Body of pancreas (tissue), 4 donors: ENCODE measurements around the gene OTOG. TPM values are rescaled to one million over a fixed set of nuclear protein-coding genes. Genes with fewer than 3 reads are reported as not detected.

ENCODE experiments used
- ATAC-seq: fragments of 150-250 bp; one replicate; pipeline ENCODE4 v1.9.1; 2016
- DNase-seq, 4 donors: peaks; one replicate each; pipeline ENCODE4 v3.0.0-alpha.2; 2019
- H3K27ac ChIP-seq, 4 donors: fragments of 200-600 bp; sonication (generic); 1 replicate in 3 of 4; 2 replicates in 1 of 4; pipeline versions ENCODE4 v1.5.1 to v1.6.1; 2016 to 2019; ENCODE audit warnings: mild to moderate bottlenecking in 1 of 4, mixed read lengths in 1 of 4, moderate library complexity in 1 of 4
- H3K27me3 ChIP-seq, 2 donors: fragments of 200-600 bp; sonication (generic); one replicate each; pipeline ENCODE4 v1.6.0; 2016; ENCODE audit warnings: mild to moderate bottlenecking in 1 of 2
- H3K36me3 ChIP-seq, 2 donors: fragments of 200-600 bp; sonication (generic); replicated peaks in 1 of 2; 2 replicates each; pipeline ENCODE4 v1.5.1; 2016; ENCODE audit warnings: low read depth in 2 of 2; ENCODE audit not compliant: insufficient read depth in 1 of 2
- H3K4me1 ChIP-seq: fragments of 200-600 bp; sonication (generic); one replicate; pipeline ENCODE4 v1.6.0; 2016
- H3K4me3 ChIP-seq, 2 donors: fragments of 200-600 bp; sonication (generic); 1 replicate in 1 of 2; 2 replicates in 1 of 2; pipeline ENCODE4 v1.5.1; 2016 to 2019
- H3K9me3 ChIP-seq, 3 donors: fragments of 200-600 bp; sonication (generic); 1 replicate in 2 of 3; 2 replicates in 1 of 3; pipeline ENCODE4 v1.5.1; 2016
- POLR2A ChIP-seq, 3 donors: fragments of 450-650 bp; IDR thresholded peaks; one replicate each; pipeline ENCODE4 v1.6.1; 2016; ENCODE audit warnings: antibody characterized with exemption in 3 of 3, mild to moderate bottlenecking in 2 of 3
- WGBS, 2 donors: methylation state at CpG; one replicate each; pipeline ENCODE4 v1.1.5; 2017; 5-methylcytosine and 5-hydroxymethylcytosine counted together
- intact Hi-C: fragments of 100-400 bp; cut with DNase I; formaldehyde crosslinking; loops from one replicate; pipeline ENCODE4 v1.15.1; 2023
- total RNA-seq, 2 donors: library from RNA; depleted of rRNA; stranded (reverse); fragments of >200 nt; gene quantifications; one replicate each; pipeline ENCODE4 v1.1.0, GENCODE V29; 2016
- TF ChIP-seq, protein P1 (sequence below), 7 experiments: fragments of 450-650 bp in 4 of 7; fragments of 200-600 bp in 3 of 7; sonication (generic) in 3 of 7; IDR thresholded peaks; one replicate each; pipeline ENCODE4 v1.5.1; 2016 to 2019; ENCODE audit warnings: antibody characterized with exemption in 7 of 7

Gene OTOG
- total RNA-seq, 2 donors from 2014 or later, result not detected

DNA sequence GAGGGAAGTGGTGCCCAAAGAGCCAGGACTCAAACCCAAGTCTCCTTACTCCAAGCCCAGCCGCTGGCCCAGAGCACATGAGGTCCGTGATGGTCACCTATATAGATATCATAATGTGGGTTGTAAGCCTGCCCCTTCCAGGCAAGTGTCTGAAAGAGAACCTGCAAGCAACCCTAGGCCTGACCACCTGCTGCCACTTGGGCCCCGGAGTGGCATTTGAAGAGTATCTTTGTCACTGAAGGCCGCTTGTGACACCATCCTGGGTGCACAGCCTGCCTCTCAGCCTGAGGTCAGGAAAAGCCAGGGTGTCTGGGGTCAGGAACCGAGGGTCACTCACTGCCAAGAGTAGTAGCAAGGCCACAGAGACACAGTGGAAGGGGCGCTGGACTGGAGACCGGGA is 32.4 kb downstream of the OTOG start:
- no peak for ATAC-seq
- no peak overlapping the region for H3K4me3 ChIP-seq
- no peaks in the 10 kb centered on the region for H3K4me1 ChIP-seq
- no peak for TF ChIP-seq POLR2A (IDR thresholded peaks at IDR 0.05)
- TF ChIP-seq, protein P1, sequence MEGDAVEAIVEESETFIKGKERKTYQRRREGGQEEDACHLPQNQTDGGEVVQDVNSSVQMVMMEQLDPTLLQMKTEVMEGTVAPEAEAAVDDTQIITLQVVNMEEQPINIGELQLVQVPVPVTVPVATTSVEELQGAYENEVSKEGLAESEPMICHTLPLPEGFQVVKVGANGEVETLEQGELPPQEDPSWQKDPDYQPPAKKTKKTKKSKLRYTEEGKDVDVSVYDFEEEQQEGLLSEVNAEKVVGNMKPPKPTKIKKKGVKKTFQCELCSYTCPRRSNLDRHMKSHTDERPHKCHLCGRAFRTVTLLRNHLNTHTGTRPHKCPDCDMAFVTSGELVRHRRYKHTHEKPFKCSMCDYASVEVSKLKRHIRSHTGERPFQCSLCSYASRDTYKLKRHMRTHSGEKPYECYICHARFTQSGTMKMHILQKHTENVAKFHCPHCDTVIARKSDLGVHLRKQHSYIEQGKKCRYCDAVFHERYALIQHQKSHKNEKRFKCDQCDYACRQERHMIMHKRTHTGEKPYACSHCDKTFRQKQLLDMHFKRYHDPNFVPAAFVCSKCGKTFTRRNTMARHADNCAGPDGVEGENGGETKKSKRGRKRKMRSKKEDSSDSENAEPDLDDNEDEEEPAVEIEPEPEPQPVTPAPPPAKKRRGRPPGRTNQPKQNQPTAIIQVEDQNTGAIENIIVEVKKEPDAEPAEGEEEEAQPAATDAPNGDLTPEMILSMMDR (IDR thresholded peaks at IDR 0.05), result no peak
- intact Hi-C loops, result no loop called here
- H3K27me3 ChIP-seq, result no peaks in the 10 kb centered on the region
- no peak overlapping the region for H3K27ac ChIP-seq
- H3K36me3 ChIP-seq, result no peaks in the 10 kb centered on the region
- no peaks in the 10 kb centered on the region for H3K9me3 ChIP-seq
- DNase-seq, result no peak
- 77 to 100% methylated on average over 2 to 7 of the region's 7 CpGs for WGBS, 2 donors

DNA sequence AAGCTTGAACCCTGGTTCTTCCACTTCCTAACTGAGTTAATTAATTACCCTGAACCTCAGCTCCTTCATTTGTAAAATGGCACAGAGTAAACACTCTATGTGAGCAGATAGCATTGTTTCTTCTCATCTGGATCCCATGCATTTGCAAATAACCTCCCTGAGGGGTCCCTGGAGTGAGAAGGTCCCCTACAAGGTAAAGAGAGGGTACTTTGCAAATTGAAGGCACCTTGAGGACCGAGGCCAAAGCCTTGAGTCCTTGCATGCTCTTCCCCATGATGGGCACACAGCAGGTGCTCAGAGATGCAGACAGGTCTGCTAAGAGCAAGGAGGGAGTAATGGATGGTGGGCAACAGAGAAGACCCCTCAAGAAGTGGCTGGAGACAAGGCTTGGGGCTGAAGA is 33.2 kb downstream of the OTOG start:
- DNase-seq, result no peak
- H3K36me3 ChIP-seq, result no peaks in the 10 kb centered on the region
- no peaks in the 10 kb centered on the region for H3K27me3 ChIP-seq
- TF ChIP-seq POLR2A (IDR thresholded peaks at IDR 0.05), result no peak
- TF ChIP-seq, protein P1 (IDR thresholded peaks at IDR 0.05), result no peak
- 53 to 67% methylated on average over 1 of the region's 1 CpG for WGBS, 2 donors
- H3K27ac ChIP-seq, result no peak overlapping the region
- intact Hi-C loops, result no loop called here
- no peaks in the 10 kb centered on the region for H3K4me1 ChIP-seq
- ATAC-seq, result no peak
- no peaks in the 10 kb centered on the region for H3K9me3 ChIP-seq
- H3K4me3 ChIP-seq, result no peak overlapping the region

DNA sequence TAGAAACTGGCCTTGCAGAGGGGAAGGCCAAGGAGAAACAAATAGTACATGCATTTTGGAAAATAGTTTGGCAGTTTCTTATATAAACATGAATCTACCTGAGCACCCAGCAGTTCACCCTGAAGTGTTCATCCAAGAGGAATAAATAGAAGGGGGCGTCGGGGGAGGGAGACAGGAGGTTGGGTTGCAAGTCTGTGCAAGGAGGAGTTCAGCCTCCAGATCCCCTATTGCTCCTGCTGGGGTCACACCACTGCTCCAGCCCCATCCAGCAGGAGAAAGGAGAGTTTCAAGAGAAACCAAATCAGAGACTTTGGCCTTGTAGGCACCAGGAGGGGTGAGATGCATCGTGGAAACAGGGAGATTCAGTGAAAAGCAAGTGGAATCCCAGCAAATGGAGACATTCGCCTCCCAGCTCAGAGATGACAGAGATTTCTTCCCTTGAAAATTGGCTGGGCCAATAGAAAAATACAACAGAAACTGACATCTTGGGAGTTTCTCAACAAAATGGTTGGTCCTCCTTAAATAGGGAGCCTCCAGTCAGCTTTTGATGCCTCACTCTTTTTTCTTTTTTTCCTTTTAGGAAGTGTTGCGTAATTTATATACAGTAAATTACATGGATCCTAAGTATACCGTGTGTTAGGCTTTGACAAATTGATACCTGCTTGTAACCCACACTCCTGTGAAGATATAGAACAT is 34.1 kb downstream of the OTOG start:
- DNase-seq, result no peak
- Histone ChIP-seq H3K4me1 (no peaks in the 10 kb centered on the region), H3K9me3 (no peaks in the 10 kb centered on the region), H3K4me3 (no peak overlapping the region), H3K36me3 (no peaks in the 10 kb centered on the region), H3K27me3 (no peaks in the 10 kb centered on the region), H3K27ac (no peak overlapping the region)
- intact Hi-C loops, result no loop called here
- no peak for TF ChIP-seq POLR2A (IDR thresholded peaks at IDR 0.05)
- TF ChIP-seq, protein P1 (IDR thresholded peaks at IDR 0.05), result no peak
- 65 to 70% methylated on average over 6 of the region's 6 CpGs for WGBS, 2 donors
- no peak for ATAC-seq

DNA sequence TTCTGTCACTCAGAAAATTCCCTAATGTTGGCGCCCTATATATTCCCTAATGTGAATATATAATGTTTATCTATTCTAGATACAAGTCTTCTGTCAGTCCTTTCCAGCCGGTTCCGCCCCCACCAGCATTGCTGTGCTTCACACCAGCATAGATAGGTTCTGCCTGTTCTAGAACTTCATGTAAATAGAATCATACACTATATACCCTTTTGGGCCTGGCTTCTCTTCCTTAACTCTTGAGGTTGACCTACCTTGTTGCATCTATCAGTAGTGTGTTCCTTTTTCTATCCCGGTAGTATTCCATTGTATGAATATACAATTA is 34.6 kb downstream of the OTOG start:
- no peak for TF ChIP-seq POLR2A (IDR thresholded peaks at IDR 0.05)
- TF ChIP-seq, protein P1 (IDR thresholded peaks at IDR 0.05), result no peak
- Histone ChIP-seq H3K27ac (no peak overlapping the region), H3K27me3 (no peaks in the 10 kb centered on the region), H3K36me3 (no peaks in the 10 kb centered on the region), H3K4me1 (no peaks in the 10 kb centered on the region), H3K9me3 (no peaks in the 10 kb centered on the region), H3K4me3 (no peak overlapping the region)
- intact Hi-C loops, result no loop called here
- 86 to 87% methylated on average over 4 of the region's 4 CpGs for WGBS, 2 donors
- ATAC-seq, result no peak
- no peak for DNase-seq
